Panc1 (cell line): ENCODE results near the gene LMBR1L.

ENCODE experiments used
- CTCF ChIP-seq: fragments of 450-650 bp; IDR thresholded peaks from 2 replicates; pipeline ENCODE4 v1.5.1; 2017; ENCODE audit warnings: mild to moderate bottlenecking
- POLR2AphosphoS5 ChIP-seq: IDR thresholded peaks from 2 replicates; pipeline ENCODE4 v1.6.1; 2012; ENCODE audit warnings: mild to moderate bottlenecking, low read depth, low read length, moderate library complexity
- REST ChIP-seq, 2 experiments: IDR thresholded peaks; 2 replicates each; pipeline ENCODE4 v1.6.1; 2011 to 2012; ENCODE audit warnings: low read depth in 2 of 2, control low read depth in 1 of 2, low read length in 1 of 2, mild to moderate bottlenecking in 1 of 2, moderate library complexity in 1 of 2; ENCODE audit not compliant: insufficient read depth in 1 of 2

GRCh38 chr12:49093792-49094159, 16.9 kb downstream of the LMBR1L start:
- no peak for TF ChIP-seq CTCF
- no peak for TF ChIP-seq REST (IDR thresholded peaks at IDR 0.05; ENCODE audit: insufficient read depth in 1 of 2, low read depth in 2 of 2, low read length in 1 of 2)
- no peak for TF ChIP-seq POLR2AphosphoS5
